ENCODE measurements around the gene KRTAP21-1. TPM values are rescaled to one million over a fixed set of nuclear protein-coding genes. Genes with fewer than 3 reads are reported as not detected.

Gene KRTAP21-1
- total and polyA plus RNA-seq, 2 of the 8 experiments (the other 6 are each of a cell fraction or from before 2014, with no cell fraction given) = not detected

DNA sequence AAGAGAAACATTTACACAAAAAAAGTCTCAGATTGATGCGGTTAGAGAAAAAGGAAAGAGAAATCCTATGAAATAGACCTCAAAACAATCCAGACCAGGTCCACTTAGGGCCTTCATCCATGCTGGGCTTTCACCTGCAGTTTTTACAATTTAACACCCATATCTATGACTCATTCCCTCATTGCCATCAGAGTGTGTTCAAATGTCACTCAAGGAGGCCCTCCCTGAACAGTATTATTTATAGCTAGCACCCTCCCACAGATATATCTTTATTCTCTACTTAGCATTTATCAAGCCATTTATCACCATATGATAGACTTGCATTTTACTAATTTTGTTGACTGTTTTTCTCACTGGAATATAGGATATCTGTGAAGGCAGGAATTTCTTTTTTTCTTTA, 35.8 kb downstream of the KRTAP21-1 start:
- no peak for DNase-seq (ENCODE audit: low read depth in 1 of 2, low spot score in 2 of 2)
- Histone ChIP-seq H2BK12ac (ENCODE audit: low read depth, low read length) (no peak overlapping the region), H3K79me2 (ENCODE audit: control insufficient read depth in 1 of 2, insufficient read depth in 2 of 2, low read length in 2 of 2) (no peaks in the 10 kb centered on the region), H3K4ac (replicated peaks; ENCODE audit: insufficient read length, low read depth, low read length) (no peak overlapping the region), H3K9ac (replicated peaks in 1 of 4; ENCODE audit: extremely low read depth in 1 of 4, low read depth in 3 of 4, low read length in 3 of 4) (no peak overlapping the region), H2BK120ac (replicated peaks; ENCODE audit: low read depth, low read length) (no peak overlapping the region), H4K91ac (replicated peaks; ENCODE audit: insufficient read length, low read length) (no peak overlapping the region), H3K79me1 (ENCODE audit: low read depth, low read length) (no peaks in the 10 kb centered on the region), H3K14ac (ENCODE audit: insufficient read length) (no peak overlapping the region), H3K9me3 (ENCODE audit: insufficient read depth in 2 of 2, low read depth in 1 of 2, low read length in 1 of 2) (no peaks in the 10 kb centered on the region), H3K27me3 (replicated peaks in 1 of 4; ENCODE audit: control insufficient read depth in 3 of 4, extremely low read depth in 1 of 4, insufficient read depth in 3 of 4, low read length in 3 of 4) (no peaks in the 10 kb centered on the region), H3K4me3 (ENCODE audit: extremely low read depth in 1 of 4, insufficient read depth in 2 of 4, low read depth in 3 of 4, low read length in 4 of 4) (no peak overlapping the region), H2BK5ac (ENCODE audit: low read depth, low read length) (no peak overlapping the region), H2BK20ac (ENCODE audit: low read length) (no peak overlapping the region), H3K23me2 (ENCODE audit: low read depth, low read length) (no peaks in the 10 kb centered on the region; the same call in 1 of the 2 replicates), H2BK15ac (ENCODE audit: low read length) (no peak overlapping the region), H3K56ac (replicated peaks; ENCODE audit: insufficient read length, low read depth, low read length) (no peak overlapping the region), H3K4me1 (replicated peaks in 1 of 4; ENCODE audit: control insufficient read depth in 3 of 4, insufficient read depth in 4 of 4, low read length in 3 of 4) (no peaks in the 10 kb centered on the region), H3K27ac (ENCODE audit: low read depth, low read length) (no peak overlapping the region), H4K20me1 (replicated peaks in 1 of 2; ENCODE audit: control insufficient read depth in 1 of 2, insufficient read depth in 2 of 2, low read length in 2 of 2) (no peaks in the 10 kb centered on the region), H3K18ac (ENCODE audit: extremely low read depth, low read length) (no peak overlapping the region), H3K4me2 (ENCODE audit: insufficient read depth in 1 of 2, low read depth in 2 of 2, low read length in 2 of 2) (no peak overlapping the region), H4K5ac (ENCODE audit: insufficient read length, low read depth, low read length) (no peak overlapping the region), H4K8ac (ENCODE audit: extremely low read depth, insufficient read depth, low read length) (no peak overlapping the region), H2AK5ac (ENCODE audit: low read depth, low read length) (no peak overlapping the region), H2AFZ (ENCODE audit: low read length) (no peak overlapping the region), H3K23ac (ENCODE audit: insufficient read length) (no peak overlapping the region), H3K36me3 (ENCODE audit: control insufficient read depth in 2 of 4, insufficient read depth in 4 of 4, low read length in 3 of 4) (no peaks in the 10 kb centered on the region)
- FAIRE-seq = no peak
- POLR2A ChIA-PET (ENCODE audit: partially characterized antibody) = no interaction called here
- WGBS, 2 experiments (ENCODE audit: extremely low coverage in 1 of 2, insufficient coverage in 1 of 2, insufficient read length in 1 of 2, insufficient replicate concordance in 2 of 2, low coverage in 1 of 2, low lambda C conversion rate in 2 of 2, missing lambda C conversion rate in 1 of 2) = 100% methylated on average over 1 of the region's 1 CpG; no CpG with 5 or more reads in 1 of the 2 experiments
- CTCF ChIA-PET (ENCODE audit: partially characterized antibody) = interaction anchor here (0.8 to 1.9 kb wide), 2 partner anchors 13 to 256 kb away, joined by 3 to 4 read pairs; no protein-coding TSS in a partner anchor
- TF ChIP-seq SUZ12 (IDR thresholded peaks at IDR 0.05; ENCODE audit: low read length) (no peak), EZH2 (IDR thresholded peaks at IDR 0.05; ENCODE audit: low read depth, low read length, severe bottlenecking) (no peak), HDAC2 (IDR thresholded peaks at IDR 0.05; ENCODE audit: borderline replicate concordance in 1 of 2, low read depth in 2 of 2, low read length in 2 of 2) (no peak), EGR1 (IDR thresholded peaks at IDR 0.05; ENCODE audit: borderline replicate concordance, low read depth, low read length) (no peak), JUN (IDR thresholded peaks at IDR 0.05; ENCODE audit: low read depth, low read length) (no peak), EP300 (IDR thresholded peaks at IDR 0.05; ENCODE audit: borderline replicate concordance in 1 of 2, low read depth in 2 of 2, low read length in 2 of 2) (no peak), RFX5 (IDR thresholded peaks at IDR 0.05; ENCODE audit: borderline replicate concordance, low read depth, low read length) (no peak), SP2 (IDR thresholded peaks at IDR 0.05; ENCODE audit: low read length) (no peak), SIN3A (conservative IDR thresholded peaks at IDR 0.05 in 1 of 2, IDR thresholded peaks at IDR 0.05 in 1 of 2; ENCODE audit: low read depth in 1 of 2, low read length in 2 of 2) (no peak), RXRA (IDR thresholded peaks at IDR 0.05; ENCODE audit: insufficient read depth, low read depth, low read length) (no peak), POLR2A (IDR thresholded peaks at IDR 0.05; ENCODE audit: control extremely low read depth in 1 of 2, low read depth in 2 of 2, low read length in 2 of 2) (no peak), KDM4A (IDR thresholded peaks at IDR 0.05; ENCODE audit: low read depth, low read length, severe bottlenecking) (no peak)

All from H1 (cell line).